Measurements from ENCODE around the gene INO80C.

INO80C gene

GRCh38 chr18:35513181-35513936 lies 15.6 kb upstream of the INO80C start:
- DNase-seq (ENCODE audit: low read depth): peak; percentile 65

GRCh38 chr18:35512761-35513160 lies 15.0 kb upstream of the INO80C start:
- DNase-seq (ENCODE audit: low read depth): no peak

DNA sequence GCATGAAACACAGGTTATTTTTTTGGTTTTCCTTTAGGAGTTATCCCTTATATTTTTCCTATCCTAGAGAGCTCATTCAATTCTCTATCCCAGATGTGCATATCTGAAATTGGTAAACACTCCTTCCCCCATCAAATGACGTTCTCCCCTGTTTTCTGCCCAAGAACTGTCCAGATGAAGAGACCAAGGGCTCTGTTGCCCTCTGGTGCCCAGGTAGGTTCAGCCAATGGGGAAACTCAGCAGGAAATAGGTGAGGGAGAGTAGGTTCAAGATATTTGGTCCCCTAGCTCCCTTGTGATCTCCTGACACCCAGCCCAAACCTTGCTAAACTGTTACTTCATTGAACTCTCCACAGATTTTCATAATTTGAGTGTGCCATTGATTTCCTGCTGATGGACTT lies 14.1 kb upstream of the INO80C start:
- DNase-seq (ENCODE audit: low read depth): no peak

DNA sequence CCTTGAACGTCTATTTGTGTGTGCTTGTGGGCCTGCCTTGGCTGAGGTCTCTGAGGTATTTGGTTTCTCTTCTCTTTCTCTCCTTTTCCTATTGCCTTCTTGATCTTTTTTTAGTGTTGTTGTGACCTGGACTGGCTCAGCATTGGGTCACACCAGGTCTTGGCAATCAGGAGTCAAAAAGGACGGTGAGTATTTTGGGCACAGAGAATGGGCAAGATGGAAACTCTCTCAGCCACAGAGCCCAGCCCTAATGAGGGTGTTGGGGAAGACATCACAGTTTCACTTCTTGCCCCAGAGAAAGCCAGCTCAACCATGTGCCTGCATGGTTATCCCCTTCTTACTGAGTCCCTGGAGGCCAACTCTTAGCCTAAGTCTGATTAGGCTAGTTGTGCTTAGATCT lies 13.7 kb upstream of the INO80C start:
- no peak for DNase-seq (ENCODE audit: low read depth)

DNA sequence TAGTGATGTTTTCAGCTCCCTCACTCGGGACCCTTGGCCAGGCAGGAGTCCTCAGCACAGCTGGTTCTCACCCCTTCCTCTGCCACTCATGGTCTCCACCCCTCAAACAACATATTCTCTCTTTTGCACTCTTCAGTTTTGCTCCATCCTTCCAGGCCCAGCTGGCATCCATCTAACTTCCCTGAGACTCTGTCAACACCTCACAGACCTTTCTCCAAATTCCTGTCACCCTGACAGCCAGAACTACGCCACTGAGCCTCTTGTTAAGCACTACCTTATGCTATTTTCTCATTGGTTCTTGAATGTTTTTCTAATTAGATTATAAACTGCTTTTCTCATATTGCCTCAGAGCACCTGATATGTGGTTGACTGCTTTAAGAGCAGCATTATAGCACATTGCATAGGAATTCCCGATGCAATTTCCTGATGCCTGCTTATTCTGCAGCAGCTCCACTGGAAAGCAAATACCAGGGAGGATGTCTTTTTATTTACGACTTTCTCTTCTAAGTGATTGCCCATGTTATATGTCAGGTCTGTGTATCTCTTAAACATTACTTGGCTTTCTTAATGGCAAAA lies 12.4 kb upstream of the INO80C start:
- no peak for DNase-seq (ENCODE audit: low read depth)

- no peak for DNase-seq (ENCODE audit: low read depth)
These were observed 11.1 kb upstream of the INO80C start for GRCh38 chr18:35508746-35509338.

DNA sequence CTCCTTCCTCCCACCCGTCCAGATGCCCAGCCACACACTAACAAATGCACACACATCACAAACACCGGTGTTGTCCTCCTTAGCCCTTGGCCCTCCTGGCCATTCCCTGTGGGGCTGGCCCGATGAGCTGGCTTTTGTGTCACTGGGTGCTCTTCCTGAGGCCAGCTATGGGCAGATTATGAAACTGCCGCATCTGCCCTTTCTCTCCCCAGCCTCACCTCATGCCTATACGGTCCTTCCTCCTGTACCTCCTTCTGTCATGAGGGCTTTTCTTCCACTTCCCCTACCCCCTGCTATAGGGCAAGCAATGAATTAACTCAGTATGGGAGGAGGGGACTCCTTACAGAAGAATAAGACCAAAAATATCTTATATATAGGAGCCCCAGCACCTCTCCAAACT lies 10.3 kb upstream of the INO80C start:
- DNase-seq (ENCODE audit: low read depth): no peak

DNA sequence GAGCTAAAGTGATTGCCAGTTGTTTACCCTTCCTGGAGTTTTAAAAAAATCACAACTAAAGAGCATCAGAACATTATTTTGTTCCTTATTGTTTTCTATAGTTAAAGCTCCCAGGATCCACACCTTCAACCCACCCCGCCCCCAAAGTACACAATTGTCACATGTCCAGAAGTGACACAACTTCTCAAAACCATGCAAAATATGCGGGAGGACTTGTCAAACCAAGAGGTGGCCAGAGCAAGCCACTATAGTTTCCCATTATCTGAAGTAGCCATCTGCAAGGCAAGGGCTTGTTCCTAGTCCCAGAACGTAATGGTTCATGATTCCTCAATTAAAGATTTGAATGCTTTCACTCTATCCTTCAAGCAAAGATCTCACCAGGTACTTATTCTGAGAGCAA lies 9.9 kb upstream of the INO80C start:
- DNase-seq (ENCODE audit: low read depth): no peak

DNA sequence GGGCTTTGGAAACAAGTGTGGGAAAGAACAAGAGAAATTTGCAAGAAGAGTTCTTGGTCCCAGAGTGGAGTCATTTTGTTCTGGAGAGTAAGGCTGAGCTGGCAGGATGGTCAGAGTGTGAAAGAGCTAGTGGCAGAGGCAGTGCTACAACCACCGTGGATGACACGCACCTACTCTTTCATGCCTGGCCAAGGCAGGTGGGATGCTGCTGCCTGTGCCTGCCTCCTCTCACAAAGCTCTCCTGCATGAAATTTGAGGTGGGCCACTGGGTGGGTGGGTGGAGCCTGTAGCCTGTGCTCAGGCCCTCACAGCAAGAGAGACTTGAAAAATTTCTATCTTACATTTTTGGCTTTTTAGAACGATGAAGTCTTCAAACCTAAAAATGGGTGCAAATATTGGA lies 9.4 kb upstream of the INO80C start:
- DNase-seq (ENCODE audit: low read depth): no peak

DNA sequence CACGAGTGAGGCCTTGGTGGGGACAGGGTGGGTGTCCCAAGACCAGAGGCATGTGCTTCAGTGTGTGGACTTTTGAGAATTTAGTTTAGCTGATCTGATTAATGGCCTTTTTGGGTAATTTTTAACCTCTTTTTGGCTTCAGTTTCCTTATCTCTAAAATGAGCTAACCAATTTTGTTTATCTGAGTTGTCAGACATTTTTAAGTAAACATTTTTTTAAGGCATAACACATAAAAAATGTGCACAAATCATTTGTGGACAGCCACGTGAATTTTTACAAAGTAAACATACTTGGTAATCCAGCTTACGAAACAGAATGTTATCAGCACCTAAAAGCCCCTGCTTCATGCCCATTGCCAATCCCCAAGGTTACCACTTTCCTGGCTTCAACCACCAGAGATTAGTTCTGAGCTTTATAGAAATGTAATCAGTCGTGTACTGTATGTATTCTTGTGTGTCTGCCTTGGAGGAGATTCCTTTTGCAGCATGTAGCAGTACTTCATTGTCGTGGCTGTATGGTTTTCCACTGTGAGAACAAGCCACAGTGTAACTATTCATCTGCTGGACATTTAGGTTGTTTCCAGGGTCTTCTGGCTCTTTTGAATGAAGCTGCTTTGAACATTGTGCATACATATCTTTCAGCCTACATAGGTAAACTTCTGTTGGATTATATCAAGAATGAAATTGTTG lies 8.4 kb upstream of the INO80C start:
- no peak for DNase-seq (ENCODE audit: low read depth)

GRCh38 chr18:35504996-35505395 lies 7.2 kb upstream of the INO80C start:
- DNase-seq (ENCODE audit: low read depth): no peak

DNA sequence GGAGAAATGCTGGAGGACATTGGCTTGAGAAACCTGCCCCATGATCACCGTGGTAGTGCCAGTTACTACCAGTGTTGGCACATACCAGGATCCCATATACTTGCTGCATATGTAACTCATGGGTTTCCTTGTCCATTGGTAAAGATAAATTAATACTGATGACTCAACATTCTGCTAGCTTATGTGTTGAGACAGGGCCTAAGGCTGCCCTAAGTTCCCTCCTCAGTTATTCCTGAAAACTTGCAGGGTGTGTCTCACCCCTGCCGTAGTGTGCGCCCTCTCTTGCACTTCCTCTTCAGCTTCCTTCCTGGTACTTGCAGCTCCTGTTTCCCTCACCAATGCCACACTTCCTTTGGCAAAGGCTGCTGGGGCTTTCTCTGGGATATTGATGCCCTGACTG lies 4.3 kb upstream of the INO80C start:
- no peak for DNase-seq (ENCODE audit: low read depth)

DNA sequence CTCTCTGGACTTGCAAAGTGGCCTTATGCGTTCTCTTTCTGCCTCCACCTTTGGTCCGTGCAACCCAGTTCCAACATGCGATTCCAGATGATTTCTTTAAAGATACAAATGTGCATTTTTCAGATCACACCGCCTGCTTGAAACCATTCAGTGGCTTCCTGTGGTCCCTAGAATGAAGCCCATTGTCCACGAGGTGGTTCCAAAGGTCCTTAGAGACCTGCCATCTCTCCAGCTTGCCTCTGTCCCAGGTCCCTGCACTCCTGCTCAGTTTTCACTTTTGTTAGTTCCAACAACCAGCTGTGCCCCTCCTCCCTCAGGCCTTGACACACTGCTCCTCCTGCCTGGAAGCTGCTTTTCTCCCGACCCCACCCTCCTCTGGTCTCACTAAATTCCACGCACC lies 3.6 kb upstream of the INO80C start:
- DNase-seq (ENCODE audit: low read depth): no peak

- DNase-seq (ENCODE audit: low read depth): no peak
These were observed 2.4 kb upstream of the INO80C start for GRCh38 chr18:35500113-35500512.

- no peak for DNase-seq (ENCODE audit: low read depth)
These were observed 762 bp downstream of the INO80C start for GRCh38 chr18:35497027-35497369.

DNA sequence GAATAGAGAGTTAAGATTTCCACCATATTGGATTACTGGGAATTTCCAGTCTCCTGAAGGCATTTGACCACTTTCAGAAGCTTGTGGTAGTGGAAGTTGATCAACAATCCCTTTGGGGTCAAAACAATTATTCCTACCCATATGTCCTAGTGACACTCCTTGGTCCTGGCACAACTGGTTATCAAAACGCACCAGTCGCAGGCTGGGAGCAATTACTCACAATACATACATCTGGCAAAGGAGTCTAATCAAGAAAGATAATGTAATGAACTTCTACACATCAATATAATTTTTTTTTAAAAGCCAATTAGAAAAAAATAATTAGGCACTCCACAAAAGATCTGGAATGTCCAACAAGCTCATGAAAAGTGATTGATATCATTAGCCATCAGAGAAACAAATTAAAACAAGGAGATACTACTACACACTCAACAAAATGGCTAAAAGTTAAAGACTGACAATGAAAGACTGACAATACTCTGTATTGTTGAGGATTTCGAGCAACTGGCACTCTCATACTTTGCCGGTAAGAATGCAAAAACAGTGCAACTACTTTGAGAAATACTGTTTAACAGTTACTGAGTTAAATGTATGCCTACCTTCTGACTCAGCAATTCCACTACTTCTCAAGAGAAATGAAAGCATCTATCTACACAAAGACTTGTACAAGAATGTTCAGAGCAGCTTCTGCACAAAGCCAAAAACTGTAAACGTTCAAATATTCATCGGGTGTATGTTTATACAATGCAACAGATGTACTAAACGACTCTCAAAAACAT lies 2.0 kb downstream of the INO80C start:
- DNase-seq (ENCODE audit: low read depth): no peak

DNA sequence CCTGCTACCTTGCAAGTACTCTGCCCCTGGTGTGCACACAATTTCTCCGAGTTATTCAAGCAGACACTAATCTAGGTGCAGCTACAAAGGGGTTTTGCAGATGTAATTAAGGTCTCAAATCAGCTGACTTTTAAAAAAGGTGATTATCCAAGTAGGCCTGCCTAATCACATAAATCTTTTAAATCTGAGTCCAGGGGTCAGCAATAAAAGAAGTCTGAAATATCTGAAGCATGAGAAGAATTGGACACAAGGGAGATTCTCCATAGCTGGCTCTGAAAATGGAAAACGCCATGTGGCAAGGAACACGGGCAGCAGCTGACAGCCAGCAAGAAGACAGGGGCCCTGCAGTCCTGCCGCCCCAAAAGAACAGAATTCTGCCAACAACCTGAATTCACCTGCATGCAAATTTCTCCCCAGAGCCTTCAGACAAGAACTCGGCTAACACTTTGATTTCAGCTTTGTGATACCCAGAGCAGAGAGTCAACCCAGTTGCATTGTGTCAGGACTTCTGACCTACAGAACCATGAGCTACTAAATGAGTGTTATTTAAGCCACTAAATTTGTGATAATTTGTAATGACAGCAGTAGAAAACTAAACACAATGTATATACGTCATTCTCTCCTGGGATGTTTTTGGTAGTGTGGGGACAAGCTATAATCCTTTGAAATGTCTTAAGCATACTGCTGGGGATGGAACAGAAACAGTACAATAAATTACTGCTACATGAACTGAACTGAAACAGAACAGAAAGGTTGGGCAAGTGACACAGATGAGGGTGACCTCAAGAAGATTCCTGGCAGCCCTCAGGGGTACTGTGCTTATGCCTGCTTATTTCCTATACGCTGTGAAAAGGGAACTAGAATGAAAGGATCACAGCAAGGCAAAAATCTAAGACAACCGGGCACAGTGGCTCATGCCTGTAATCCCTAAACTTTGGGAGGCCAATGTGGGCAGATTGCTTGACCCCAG lies 3.2 kb downstream of the INO80C start:
- no peak for DNase-seq (ENCODE audit: low read depth)

- DNase-seq (ENCODE audit: low read depth): no peak
These were observed 6.1 kb downstream of the INO80C start for GRCh38 chr18:35491700-35492077.

DNA sequence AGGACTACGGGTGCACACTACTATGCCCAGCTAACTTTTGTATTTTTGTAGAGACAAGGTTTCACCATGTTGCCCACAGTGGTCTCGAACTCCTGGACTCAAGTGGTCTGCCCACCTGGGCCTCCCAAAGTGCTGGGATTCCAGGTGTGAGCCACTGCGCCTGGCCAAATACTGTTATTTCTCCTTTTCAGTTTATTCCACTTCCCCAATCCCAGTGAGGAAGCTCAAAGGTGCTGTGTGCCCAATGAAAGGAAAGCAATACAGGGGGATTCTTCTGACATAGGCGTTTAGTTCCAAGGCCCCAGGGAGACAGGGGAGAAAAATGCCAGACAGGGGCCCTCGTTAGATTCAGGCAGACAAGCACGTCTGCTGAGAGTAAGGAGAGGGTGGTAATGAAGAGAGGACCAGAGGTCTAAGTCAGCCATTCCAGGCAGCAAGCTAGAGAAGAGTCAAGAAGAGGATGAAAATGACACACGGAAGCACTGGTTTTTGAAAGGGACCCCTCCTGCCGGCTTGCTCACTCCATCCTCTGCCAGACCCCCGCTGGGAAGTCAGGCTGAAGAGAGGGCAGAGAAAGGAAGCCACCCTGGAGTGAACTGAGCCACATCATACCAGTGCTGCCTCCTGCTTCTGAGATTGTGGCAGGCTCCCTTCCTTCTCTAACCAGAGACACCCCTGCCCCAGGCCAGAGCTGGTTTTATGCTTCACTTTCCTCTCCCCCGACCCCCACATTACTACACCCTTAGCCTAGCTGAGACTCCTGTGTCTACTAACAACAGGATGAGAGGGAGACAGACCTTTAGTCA lies 6.7 kb downstream of the INO80C start:
- no peak for DNase-seq (ENCODE audit: low read depth)

DNA sequence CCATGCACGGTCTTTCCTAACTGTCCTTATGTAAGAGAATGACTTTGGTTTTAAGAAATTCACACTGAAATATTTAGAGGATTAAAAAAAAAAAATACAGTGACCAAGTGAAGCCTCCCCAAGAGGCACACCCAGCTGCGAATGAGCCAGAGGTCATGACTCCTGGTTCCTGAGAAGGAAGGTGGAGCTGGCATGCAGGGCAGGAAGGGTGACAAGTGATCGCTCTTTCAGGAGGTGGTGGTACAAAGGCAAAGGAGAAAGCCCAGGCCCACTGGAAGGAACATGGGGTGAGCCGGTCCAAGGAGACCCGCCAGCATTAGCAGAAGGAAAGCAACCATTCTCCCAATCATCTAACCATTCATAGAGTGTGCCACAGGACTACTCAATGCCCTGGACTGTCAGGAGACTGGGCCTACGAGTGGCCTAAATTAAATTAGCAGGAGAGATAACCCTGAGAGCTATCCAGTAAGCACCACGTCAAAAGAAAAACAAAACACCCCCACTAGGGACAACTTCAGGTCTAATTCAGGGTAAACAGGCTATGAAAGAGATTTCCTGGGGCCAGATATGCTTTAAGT lies 7.8 kb downstream of the INO80C start:
- DNase-seq (ENCODE audit: low read depth): no peak
